ENCODE results near the gene DOCK10. TPM values are rescaled to one million over a fixed set of nuclear protein-coding genes. Genes with fewer than 3 reads are reported as not detected.

The DOCK10 gene
- total RNA-seq, 1 donor: 20.7 TPM

GRCh38 chr2:224764565-224765236 lies 277.6 kb downstream of the DOCK10 start:
- H3K4me3 ChIP-seq (ENCODE audit: low read depth, low read length): no peak overlapping the region
- no peak for DNase-seq (ENCODE audit: low read depth)
- TF ChIP-seq, protein P1, sequence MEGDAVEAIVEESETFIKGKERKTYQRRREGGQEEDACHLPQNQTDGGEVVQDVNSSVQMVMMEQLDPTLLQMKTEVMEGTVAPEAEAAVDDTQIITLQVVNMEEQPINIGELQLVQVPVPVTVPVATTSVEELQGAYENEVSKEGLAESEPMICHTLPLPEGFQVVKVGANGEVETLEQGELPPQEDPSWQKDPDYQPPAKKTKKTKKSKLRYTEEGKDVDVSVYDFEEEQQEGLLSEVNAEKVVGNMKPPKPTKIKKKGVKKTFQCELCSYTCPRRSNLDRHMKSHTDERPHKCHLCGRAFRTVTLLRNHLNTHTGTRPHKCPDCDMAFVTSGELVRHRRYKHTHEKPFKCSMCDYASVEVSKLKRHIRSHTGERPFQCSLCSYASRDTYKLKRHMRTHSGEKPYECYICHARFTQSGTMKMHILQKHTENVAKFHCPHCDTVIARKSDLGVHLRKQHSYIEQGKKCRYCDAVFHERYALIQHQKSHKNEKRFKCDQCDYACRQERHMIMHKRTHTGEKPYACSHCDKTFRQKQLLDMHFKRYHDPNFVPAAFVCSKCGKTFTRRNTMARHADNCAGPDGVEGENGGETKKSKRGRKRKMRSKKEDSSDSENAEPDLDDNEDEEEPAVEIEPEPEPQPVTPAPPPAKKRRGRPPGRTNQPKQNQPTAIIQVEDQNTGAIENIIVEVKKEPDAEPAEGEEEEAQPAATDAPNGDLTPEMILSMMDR (IDR thresholded peaks at IDR 0.05; ENCODE audit: insufficient read depth, low read depth, low read length): no peak

GRCh38 chr2:224757934-224758548 lies 284.2 kb downstream of the DOCK10 start:
- no peak for DNase-seq (ENCODE audit: low read depth)
- TF ChIP-seq, protein P1 (IDR thresholded peaks at IDR 0.05; ENCODE audit: insufficient read depth, low read depth, low read length): no peak
- H3K4me3 ChIP-seq (ENCODE audit: low read depth, low read length): no peak overlapping the region

DNA sequence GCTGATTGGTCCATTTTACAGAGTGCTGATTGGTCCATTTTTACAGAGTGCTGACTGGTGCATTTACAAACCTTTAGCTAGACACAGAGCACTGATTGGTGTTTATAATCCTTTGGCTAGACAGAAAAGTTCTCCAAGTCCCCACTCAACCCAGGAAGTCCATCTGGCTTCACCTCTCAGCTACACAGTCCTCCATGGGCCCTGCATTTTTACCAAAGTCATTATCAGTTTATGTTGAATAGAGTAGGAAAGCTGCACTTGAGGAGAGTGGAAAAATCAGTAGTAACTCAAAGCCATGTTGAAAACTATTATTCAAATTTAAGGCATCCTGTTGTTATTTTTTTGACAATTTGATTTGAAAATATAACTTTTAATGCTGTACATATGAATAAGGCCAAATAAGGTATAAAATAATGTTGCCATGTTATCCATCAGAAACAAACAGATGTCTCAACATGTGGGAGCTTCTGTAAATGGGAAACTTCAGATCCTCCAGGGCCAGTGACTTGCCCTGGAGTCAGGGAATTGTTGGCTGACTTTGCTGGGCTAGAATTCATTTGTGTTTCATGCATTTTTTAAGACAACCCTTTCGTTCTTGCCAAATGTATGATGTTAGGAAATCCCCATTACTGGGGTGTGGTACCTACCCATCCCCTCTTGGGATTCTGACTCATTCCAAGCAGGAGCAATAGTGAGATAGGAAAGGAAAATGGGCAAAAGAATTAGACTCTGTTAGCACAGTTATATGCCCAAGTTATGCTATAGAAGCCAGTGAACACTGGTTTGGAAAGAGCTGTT lies 288.3 kb downstream of the DOCK10 start:
- H3K4me3 ChIP-seq (ENCODE audit: low read depth, low read length): no peak overlapping the region
- TF ChIP-seq, protein P1 (IDR thresholded peaks at IDR 0.05; ENCODE audit: insufficient read depth, low read depth, low read length): no peak
- DNase-seq (ENCODE audit: low read depth): peak; percentile 39

GRCh38 chr2:224751996-224752698 lies 290.1 kb downstream of the DOCK10 start:
- H3K4me3 ChIP-seq (ENCODE audit: low read depth, low read length): no peak overlapping the region
- TF ChIP-seq, protein P1 (IDR thresholded peaks at IDR 0.05; ENCODE audit: insufficient read depth, low read depth, low read length): no peak
- DNase-seq (ENCODE audit: low read depth): no peak

GRCh38 chr2:224749136-224749535 lies 293.1 kb downstream of the DOCK10 start:
- TF ChIP-seq, protein P1 (IDR thresholded peaks at IDR 0.05; ENCODE audit: insufficient read depth, low read depth, low read length): peak; percentile 28
- peak; percentile 2 for DNase-seq (ENCODE audit: low read depth)
- no peak overlapping the region for H3K4me3 ChIP-seq (ENCODE audit: low read depth, low read length)

- TF ChIP-seq, protein P1 (IDR thresholded peaks at IDR 0.05; ENCODE audit: insufficient read depth, low read depth, low read length): no peak
- DNase-seq (ENCODE audit: low read depth): no peak
- H3K4me3 ChIP-seq (ENCODE audit: low read depth, low read length): no peak overlapping the region
Observed at GRCh38 chr2:224747765-224748164, 294.5 kb downstream of the DOCK10 start.
